Activated CD4-positive, CD25-positive, alpha-beta regulatory T cell treated with anti-CD3 and anti-CD28 coated beads, Interleukin-2, amount 50 U/mL, for 72 hours (primary cell): ENCODE measurements around the gene STEAP3.

Experiments
- DNase-seq: peaks from one replicate; pipeline ENCODE4 v3.0.0; 2021

STEAP3 gene

DNA sequence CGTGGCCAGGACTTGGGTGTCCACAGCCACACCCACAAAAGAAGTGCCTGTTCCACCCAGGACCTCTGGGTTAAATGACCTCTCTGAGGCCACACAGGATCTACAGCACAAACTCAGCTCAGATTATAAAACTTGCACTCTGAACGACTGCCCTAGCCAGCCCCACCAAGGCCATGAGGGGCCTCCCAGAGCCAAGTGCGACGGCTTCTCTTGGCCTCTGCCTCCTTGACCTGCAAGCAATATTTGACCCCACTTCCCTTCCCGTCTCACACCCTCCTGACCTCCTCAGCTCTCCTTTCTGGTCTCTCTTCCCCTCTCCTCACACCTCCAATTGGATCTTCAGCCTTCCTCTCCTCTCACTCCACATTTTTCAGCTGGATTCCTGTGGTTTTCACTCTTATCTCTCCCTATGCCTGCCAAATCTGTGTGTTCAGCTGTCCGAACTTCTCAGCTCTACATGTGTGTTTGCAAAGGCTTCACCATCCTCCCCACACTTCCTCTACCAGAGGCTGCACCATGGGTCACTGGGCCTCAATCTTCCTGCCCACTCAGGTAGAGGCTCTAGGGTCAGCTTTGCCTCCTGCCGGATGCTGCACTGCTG, 25.3 kb upstream of the STEAP3 start:
- no peak for DNase-seq

DNA sequence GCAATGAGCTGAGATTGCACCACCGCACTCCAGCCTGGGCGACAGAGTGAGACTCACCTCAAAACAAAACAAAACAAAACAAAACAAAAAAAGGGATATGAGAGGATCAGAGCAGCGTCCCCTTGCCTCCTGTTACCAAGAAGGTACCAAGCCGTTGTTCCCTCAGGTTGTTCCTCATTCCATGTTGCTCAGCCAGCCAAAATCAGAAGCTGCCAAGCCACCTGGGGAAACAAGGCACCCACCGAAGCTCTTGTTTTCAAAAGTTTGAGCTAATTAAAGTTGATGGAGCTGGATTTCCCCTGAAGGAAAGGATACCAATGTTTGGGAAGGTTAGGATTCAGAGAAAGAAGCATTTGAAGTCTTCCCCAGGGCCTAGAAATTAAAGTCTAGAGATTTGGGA, 21.8 kb upstream of the STEAP3 start:
- DNase-seq = no peak

DNA sequence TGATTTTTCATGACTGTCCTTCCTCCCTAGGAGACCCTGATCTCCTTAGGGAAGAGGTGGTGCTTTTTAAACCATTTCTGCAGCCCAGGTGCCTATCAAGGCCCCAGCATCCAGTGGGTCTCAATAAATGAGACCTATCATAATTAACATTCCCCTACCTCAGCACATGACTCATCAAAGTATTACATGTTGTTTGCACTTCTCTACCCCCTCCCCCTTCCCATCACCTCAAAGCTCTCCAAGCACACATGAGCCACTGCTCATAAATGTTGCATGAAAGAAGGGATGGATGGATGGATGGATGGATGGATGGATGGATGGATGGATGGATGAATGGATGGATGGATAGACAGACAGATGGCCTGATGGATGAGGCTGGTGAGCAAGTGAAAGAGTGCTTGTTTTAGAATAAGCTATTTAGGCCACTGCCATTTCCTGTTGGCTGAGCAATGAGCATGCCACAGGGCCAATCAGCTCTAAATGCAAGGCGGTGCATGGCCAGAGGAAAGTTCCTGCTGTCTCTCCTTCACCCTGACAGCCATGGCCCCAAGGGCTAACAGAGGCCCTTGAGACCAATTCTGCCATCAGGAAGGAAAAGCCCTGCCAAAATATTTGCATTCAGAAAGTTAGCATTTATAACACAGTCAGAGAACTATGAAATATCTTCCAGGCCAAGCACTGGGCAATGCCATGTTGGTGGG, 20.9 kb upstream of the STEAP3 start:
- no peak for DNase-seq

DNA sequence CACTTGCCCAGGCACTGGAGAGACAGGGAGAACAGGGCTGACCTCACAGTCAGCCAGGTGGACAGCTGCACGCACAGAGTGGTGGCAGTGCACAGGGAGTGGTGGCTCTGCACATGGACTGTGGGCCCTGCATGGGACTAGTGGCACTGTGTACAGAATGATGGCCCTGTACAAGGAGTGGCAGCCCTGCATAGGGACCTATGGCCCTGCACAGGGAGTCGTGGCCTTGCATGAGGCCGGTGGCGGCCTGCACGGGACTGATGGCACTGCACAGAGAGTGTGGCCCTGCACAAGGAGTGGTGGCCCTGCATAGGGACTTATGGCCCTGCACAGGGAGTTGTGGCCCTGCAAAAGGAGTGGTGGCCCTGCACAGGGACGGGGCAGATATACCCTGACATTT, 19.1 kb upstream of the STEAP3 start:
- no peak for DNase-seq

DNA sequence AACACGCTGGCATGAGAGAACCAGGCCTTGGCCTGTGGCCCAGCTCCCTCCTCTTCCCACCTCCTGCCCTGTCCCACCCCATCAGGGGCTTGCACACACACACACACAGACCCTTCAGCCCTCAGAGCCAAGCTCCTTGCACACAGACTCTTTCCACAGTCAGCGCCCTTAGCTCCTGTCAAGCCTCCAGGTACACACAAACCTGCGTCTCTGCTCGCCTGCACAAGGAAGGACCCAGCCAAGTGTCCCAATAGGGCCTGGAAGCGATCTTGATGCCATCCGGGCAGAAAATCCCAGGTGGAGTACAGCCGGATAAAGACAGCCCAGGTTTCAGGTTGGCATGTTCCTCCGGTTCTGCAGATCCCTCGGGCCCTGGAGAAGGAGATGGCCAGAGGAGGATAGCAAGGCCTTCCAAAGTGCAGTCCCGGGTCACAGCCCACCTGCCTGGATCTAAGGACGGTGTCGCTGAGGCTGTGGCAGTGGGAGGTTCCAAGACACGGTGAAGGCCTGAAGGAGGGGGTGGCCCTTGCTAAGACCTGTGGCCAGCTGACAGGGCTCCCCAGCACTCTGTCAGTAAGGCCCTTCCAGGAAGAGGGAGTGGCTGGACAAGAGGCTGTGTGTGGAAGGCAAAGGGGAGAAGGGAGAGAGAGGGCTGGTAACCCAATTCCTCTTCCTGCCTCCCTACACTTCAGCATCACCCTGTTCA, 18.5 kb upstream of the STEAP3 start:
- no peak for DNase-seq

DNA sequence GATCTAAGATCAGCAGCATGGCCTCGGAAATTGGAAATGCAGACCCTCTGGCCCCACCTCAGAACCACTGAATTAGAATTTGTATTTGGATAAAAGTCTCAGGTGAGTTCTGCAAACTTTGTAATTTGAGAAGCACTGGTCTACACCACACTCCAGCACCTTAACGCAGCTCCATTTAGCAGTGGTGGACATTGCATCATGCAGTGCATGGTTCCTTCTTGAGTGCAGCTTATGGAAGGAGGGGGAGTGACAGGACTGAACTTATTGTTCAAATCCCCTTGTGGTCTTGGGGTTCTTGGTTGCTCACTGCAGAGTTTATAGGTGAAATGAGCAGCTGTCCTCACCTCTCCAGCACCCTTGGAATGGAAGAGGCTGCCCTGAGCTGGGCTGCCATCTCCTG, 17.4 kb upstream of the STEAP3 start:
- no peak for DNase-seq

DNA sequence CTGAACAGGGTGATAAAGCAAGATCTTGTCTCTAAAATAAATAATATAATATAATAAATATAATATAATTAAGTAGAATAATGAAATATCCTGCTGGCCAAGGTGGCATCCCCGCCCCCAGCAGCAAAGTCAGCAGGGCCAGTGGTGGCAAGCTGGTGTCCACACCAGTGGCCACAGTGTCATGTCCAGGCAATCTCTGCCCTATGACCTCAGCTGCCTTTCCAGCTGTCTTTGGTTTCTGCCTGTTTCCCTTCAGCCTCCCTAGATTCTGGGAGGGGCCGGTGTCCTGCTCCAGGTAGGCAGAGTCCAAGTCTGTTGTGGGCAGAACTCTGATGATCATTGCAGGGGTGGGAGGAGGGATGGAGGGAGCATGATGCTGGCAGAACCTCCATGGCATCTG, 16.2 kb upstream of the STEAP3 start:
- no peak for DNase-seq

DNA sequence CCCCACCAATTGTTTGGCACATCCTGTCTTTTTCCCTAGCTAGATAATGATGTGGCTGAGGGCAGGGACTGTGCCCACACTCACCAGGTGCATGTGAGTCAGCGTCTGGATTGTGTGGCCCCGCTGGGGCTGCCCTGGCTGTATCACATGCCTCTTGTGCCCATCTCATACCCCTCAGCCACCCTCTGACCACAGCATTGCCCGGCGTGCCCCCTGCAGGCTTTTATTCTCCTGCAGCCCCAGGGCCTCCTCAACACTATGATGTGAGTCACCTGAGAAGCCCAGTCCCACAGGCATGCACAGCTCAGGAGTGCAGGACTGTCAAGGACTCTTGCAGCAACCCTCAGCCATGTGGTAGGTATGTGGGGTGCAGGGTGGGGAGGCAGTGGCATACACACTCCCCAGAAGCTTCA, 14.8 kb upstream of the STEAP3 start:
- no peak for DNase-seq

DNA sequence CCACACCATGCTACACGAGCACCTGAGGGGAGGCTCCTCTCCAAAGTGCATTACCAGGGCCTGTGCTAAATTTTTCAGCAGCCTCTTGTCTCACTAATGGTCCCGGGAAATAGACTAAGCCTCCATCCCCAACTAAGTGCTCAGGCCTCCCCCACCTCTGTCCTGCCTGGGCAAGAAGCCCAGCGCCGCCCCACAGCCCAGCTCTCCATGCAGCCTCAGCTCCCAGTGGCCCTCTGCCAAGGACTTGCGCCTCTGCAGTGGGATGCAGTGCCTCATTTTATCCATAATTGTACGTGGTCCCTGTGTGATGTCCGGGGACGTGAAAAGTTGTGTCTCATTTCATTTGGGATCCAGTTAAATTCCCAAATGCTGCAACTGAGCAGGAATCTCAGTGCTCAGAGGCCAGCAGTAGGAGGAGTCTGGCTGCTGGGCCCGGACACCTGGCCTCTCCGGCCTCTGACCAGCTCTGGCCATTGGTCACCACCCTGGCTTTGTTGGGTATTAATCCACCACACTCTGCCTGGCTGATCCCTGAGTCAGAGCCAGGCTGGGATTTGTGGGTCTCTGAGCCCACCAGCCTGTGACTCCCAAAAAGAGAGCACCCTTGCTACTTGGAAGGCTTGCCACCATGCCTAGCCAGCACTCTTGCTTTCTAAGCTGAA, 11.4 kb upstream of the STEAP3 start:
- DNase-seq = no peak

DNA sequence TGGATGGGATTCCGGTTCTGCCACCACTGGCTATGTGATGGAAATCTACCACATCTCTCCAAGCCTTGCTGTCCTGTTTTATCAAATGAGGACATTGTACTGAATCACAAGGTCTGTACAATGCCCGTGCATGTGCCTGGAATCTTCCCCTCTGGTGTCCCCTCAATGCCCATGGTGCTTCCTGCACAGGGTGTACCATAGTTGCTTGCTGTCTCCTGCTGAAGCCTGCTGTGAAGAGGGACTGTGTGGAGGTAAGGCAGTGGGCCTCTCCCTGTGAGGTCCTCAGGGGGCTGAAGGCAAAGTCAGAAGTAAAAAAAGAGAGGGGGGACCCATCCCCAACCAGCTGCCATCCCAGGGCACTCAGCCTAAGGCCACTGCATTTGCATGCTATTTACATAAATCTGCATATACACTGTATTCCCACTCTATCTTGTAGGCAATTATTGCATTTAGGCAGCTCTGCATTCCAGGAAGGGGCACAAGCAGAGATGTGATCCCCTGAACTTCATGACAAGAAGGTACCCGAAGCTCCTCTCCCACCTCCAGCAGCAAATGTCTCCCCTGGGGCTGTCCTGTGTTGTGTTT, 9.1 kb upstream of the STEAP3 start:
- no peak for DNase-seq

DNA sequence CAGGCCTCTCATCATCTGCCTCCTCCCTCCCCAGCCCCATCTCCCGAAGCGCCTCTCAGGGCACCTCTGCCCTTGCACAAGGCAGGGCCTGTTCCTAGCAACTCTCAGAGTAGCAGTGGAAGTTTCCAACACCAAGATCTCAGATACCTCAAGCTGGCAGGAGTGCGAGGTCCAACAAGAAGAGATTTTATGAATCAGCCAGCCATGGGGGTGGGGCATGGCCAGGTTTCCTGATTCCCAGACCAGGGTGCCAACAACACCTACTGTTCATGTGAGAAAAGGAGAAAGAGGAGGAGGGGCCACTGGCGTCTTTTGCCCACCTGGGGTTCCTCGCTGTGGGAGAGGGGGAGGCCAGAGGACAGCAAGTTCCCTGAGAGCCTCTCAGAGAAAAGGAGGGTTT, 6.6 kb upstream of the STEAP3 start:
- DNase-seq = no peak

DNA sequence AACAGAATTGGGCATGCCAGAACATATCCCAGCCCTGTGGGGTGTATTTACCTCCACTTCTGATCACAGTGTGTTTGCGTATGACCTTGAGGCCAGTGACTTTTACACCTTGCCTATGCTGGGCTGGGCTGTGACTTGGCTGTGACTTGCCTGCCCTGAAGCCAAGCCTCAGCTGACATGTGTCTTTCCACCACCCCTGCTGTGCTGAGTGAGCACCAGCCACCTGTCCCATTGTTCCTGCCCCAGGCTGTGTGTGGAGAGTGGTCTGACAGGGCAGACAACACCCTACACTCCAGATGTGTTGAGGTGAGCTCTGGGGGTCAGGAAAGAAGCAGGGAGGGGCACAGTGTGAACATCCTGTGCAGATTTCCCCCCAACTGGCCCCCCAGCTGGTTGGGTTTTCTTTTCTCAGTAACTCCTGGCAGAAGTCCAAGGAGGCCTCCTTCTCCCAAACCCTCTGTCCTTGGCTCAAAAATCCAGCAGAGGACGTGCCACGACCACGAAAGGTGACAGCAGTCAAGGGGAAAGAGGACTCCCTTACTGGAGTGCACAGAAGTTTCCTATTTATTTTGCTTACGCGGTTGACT, 5.1 kb upstream of the STEAP3 start:
- no peak for DNase-seq

DNA sequence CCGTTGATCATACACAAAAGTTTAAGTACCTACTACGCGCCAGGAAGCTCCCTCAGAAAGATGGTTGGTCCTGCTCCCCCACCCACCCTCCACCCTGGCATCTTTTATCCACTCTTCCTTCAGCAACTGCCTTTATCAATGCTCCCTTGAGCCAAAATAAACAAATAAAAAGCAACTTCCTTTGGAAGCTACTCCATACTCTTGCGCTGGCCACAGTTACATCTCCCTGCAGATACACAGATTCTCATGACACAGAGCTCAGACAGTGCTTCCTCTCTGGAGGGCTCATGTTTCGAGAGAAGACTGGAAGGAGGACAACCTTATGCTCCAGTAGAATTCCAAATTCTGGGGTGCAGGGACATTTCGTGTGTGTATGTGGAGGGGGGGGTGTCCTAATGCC, 3.8 kb upstream of the STEAP3 start:
- DNase-seq = no peak

DNA sequence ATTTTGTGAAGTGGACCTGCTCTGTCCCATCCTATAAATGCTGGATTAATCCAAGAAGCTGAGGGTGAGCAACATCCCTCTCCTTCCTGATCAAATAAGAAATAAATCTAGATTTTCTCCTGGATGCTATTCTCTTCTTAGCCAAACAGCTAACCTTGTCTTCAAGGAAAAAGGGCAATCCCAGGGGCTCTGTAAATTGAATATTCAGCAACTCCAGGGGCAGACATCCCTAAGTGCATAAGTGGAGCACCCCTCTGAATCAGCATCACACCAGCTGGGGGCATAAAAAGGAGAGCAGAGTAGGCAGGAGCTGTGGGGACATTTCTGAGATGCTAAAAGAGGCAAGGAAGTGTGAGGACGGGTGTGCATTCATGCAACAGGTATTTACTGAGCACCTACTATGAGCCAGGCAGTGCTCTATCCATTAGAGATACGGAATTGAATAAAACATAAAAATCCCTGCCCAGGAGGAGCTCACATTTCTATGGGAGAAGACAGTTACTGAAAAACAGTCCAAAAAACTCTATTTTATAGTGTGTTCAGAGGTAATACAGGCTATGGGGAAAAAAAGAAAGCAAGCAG, 2.8 kb upstream of the STEAP3 start:
- no peak for DNase-seq

DNA sequence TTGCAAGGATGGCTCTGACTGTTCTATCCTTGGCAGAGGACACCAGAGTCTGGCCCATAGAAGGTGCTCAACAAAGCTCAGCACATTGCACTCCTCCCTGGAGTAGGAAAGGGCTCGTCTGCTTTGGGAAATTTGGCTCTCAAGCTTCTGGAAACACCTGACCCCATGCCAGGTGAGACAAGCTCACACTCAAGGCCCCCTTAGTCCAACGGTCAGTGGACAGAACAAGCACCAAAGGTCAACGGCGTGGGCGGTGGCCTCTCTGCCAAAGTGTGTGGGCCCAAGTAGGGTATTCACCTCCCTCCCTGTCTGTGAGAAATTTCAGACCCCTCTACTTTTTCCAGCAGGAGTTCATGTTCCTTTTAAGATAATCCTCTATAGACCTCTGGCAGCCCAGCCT, 2.0 kb upstream of the STEAP3 start:
- DNase-seq = no peak

DNA sequence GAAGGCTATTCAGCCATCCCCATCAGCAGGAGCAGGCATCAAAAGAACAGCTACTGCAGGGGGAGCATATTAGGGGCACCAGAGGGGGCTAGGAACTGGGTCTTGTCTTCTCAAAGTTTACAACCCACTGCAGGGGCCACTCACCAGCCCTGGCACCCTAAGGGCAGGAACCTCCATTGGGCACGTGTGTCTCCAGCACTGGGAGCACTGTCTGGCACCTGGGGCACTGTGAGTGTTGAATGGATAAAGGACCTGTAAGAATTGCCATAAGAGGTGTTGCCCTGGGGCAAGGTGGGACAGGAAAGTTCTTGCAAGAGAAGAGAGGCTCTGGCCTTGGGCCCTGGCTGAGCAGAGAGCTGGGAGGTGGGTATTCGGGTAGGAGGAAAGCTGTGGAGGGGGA, 1.4 kb upstream of the STEAP3 start:
- no peak for DNase-seq

DNA sequence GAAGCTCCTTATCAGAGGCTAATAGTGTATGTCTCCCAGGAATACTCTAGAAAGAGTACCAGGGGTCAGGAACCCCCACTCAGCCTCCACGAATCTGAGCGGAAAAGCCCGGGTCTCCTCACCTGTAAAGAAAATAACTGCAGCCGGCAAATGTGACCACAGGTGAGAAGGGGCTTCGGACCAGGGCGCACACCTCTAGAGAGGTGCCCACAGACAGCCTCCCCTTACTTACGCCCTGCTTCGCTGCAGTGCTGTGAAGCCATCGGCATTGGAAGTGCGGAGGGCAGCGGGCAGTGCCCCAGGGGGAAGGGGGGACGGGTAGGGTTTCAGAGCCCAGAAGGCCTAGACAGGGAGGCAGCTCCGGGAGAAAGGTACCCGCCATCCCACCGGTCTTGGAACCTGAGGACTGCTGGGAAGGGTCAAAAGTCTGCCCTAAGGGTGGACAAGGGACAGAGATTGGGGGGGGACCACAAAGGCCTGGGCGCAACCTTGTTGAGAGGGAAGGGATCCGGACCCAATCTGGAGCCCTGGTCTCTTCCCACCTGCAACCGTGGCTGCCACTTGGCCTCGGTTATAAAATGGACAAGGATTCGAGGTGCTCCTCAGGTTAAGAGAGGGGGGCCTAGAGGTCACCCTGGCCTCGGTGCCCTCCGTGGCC, 642 bp upstream of the STEAP3 start:
- no peak for DNase-seq

DNA sequence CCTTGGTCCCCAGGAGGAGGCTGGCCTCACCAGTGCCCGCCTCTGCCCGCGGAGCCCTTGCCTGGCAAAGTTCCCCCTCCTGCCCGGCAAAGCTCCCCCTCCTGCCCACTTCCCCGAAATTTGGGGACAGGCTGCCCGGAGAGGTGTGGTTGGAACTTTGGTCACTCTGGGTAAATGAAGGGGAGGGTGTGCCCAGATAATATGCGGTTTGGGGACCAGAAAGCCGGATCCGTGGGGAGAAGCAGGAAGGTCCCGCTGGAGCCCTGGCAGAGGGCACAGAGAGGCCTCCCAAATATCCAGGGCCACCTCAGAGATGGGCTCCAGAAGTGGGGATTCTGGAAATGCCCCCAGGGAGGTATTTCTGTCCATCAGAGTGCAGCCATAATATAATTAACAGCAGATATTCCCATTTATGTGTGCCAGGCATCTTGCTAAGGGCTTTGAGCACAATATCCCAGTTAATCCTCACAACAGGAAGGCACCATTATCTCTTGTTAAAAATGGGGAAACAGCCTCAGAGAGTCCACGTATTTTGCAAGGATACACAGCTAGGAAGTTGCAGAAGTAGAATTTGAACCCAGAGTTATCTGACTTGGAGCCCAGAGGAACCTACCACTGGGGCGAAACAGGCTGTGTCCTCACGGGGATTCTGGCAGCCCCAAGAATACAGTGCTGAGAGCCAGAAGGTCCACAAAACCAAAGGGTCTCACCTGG, 914 bp downstream of the STEAP3 start:
- no peak for DNase-seq

DNA sequence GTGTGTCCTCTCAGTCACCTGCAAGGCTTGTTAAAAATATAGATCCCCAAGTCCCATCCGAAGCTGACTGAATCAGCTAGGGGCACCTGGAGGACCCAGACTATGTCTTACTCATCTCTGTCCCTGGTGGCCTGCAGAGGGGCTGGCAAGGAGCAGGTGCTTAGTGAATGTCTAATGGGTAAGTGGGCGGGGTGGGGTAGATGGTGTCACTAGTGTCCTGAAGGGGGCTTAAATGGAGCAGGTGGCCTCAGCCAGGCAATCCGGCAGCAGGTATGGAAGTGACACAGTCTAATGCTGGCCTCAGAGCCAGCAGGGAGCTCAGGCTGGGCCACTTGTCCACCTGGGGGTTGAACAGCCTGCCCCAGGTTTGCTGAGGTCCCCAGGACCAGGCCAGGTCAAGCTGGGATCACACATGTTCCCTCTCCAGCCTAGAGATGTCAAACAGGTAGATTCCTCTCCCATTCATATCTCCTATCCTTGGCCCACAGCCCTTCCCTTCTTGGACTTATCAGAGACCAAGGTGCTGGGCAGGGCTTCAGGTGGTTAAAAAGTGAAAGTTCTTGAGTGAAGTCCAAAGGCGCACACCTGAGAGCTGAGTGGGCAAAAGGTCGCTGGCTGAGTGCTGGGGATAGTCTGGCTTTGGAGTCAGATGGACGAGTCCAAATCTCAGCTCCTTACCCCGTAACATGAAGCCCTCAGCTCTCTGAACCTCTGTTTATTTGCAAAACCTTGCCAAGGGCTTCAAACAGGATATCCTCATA, 1.7 kb downstream of the STEAP3 start:
- no peak for DNase-seq

DNA sequence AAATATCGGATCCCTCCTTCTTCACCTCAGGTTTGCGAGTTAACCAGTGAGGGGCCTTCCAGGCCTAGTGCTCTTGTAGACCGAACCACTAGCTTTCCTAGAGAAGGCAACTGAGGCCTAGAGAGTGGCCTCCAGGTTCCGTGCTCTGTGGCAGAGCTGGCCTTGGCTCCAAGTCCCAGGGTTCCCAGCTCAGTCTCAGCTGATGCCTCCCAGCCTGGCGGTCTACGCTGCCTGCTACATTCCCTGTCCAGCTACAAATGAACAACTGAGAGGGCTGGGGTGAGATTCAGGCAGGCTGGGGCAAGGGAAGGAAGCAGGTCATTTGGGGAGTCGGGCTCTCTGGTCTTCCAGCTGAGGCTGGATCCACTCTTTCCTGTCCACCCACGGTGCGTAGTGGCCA, 2.3 kb downstream of the STEAP3 start:
- no peak for DNase-seq

DNA sequence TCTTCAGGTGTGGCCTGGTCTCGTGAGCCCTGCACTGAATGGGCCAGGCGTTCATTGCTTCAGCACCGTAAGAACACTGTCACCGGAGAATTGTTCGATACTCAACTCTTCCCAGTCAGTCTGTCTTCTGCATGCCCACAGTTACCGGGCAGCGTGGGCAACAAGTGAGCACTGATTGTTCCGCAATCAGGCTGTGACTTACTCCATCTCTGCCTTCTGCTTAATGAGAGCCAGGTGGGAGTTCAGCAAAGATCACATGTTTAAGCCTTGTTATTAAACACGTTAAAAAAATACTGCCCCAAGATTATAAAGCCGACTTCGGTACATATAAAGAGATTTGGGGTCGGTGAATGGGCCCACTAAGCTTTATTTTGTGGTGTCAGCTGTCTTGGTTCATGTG, 3.7 kb downstream of the STEAP3 start:
- DNase-seq = no peak
